ENCODE results near the gene SINHCAF.

- TF ChIP-seq CTCF (conservative IDR thresholded peaks at IDR 0.05 in 1 of 2, IDR thresholded peaks at IDR 0.05 in 1 of 2; ENCODE audit: low read depth in 1 of 2, low read length in 2 of 2) (no peak), EZH2 (IDR thresholded peaks at IDR 0.05; ENCODE audit: low read length, missing control alignments) (no peak)
Observed at GRCh38 chr12:31310488-31310887, 15.5 kb downstream of the SINHCAF start.
